Breast epithelium (tissue), 4 donors: ENCODE results near the gene RPS6KL1. TPM values are rescaled to one million over a fixed set of nuclear protein-coding genes. Genes with fewer than 3 reads are reported as not detected.

ENCODE experiments used
- DNase-seq, 2 donors: peaks; one replicate each; pipeline ENCODE4 v3.0.0-alpha.2; 2019; ENCODE audit warnings: low spot score in 2 of 2
- H3K27ac ChIP-seq, 2 donors: fragments of 200-600 bp; sonication (generic) in 1 of 2; one replicate each; pipeline ENCODE4 v1.5.1; 2016 to 2019; ENCODE audit warnings: mild to moderate bottlenecking in 1 of 2
- H3K27me3 ChIP-seq, 2 donors: fragments of 200-600 bp; sonication (generic) in 1 of 2; one replicate each; pipeline versions ENCODE4 v1.5.1 to v1.6.0; 2017 to 2019; ENCODE audit warnings: control low read depth in 1 of 2, mild to moderate bottlenecking in 1 of 2
- H3K36me3 ChIP-seq: fragments of 200-600 bp; one replicate; pipeline ENCODE4 v1.5.1; 2019
- H3K4me1 ChIP-seq, 2 donors: fragments of 200-600 bp; sonication (generic); one replicate each; pipeline ENCODE4 v1.5.1; 2016 to 2019; ENCODE audit warnings: control low read depth in 1 of 2
- H3K4me3 ChIP-seq, 3 donors: fragments of 200-600 bp; sonication (generic); 1 replicate in 2 of 3; 2 replicates in 1 of 3; pipeline ENCODE4 v1.5.1; 2016 to 2019; ENCODE audit warnings: mild to moderate bottlenecking in 3 of 3, moderate library complexity in 2 of 3
- H3K9me3 ChIP-seq, 2 donors: fragments of 200-600 bp; sonication (generic) in 1 of 2; one replicate each; pipeline ENCODE4 v1.5.1; 2016 to 2019; ENCODE audit warnings: control low read depth in 1 of 2
- CTCF ChIP-seq, 3 donors: fragments of 450-650 bp; IDR thresholded peaks; one replicate each; pipeline ENCODE4 v1.5.1; 2016 to 2017; ENCODE audit warnings: antibody characterized with exemption in 3 of 3, mild to moderate bottlenecking in 3 of 3, moderate library complexity in 3 of 3
- POLR2A ChIP-seq: fragments of 450-650 bp; IDR thresholded peaks from one replicate; pipeline ENCODE4 v1.6.1; 2016; ENCODE audit warnings: antibody characterized with exemption, mild to moderate bottlenecking, moderate library complexity
- POLR2AphosphoS5 ChIP-seq, 3 donors: sonication (generic); formaldehyde crosslinking; IDR thresholded peaks; one replicate each; pipeline ENCODE4 v1.6.1; 2017; ENCODE audit warnings: antibody characterized with exemption in 3 of 3
- intact Hi-C: fragments of 100-400 bp; cut with DNase I; formaldehyde crosslinking; loops from one replicate; pipeline ENCODE4 v1.15.1; 2023; ENCODE audit warnings: low total_unique reads
- total RNA-seq, 3 donors: library from RNA; depleted of rRNA; stranded (reverse); fragments of >200 nt; gene quantifications; one replicate each; pipeline ENCODE4 v1.1.0, GENCODE V29; 2016

RPS6KL1 gene
- total RNA-seq, 3 donors from 2014 or later, result 2.9 to 5.6 (median 3.3) TPM

- no peaks in the 10 kb centered on the region for H3K36me3 ChIP-seq
- peaks cover 6 to 19% of the 10 kb centered on the region in 2 donors for H3K4me1 ChIP-seq
- no peaks in the 10 kb centered on the region for H3K27me3 ChIP-seq
- H3K4me3 ChIP-seq, result peak overlapping the region in 1 of 3 donors; percentile 35
- TF ChIP-seq CTCF (IDR thresholded peaks at IDR 0.05), result no peak
- peak in 1 of 2 donors; percentile 64 for DNase-seq
- H3K9me3 ChIP-seq, result no peaks in the 10 kb centered on the region
- H3K27ac ChIP-seq, result peak overlapping the region; percentile 67 to 93
- intact Hi-C loops, result no loop called here
These were observed 18.6 kb upstream of the RPS6KL1 start for GRCh38 chr14:74941676-74942097.

- intact Hi-C loops, result no loop called here
- Histone ChIP-seq H3K9me3 (no peaks in the 10 kb centered on the region), H3K27ac (peak overlapping the region; percentile 67 to 93), H3K4me3 (no peak overlapping the region), H3K36me3 (no peaks in the 10 kb centered on the region), H3K4me1 (peaks cover 6 to 19% of the 10 kb centered on the region in 2 donors), H3K27me3 (no peaks in the 10 kb centered on the region)
- no peak for TF ChIP-seq POLR2AphosphoS5 (IDR thresholded peaks at IDR 0.05)
- TF ChIP-seq POLR2A, result no peak
- no peak for TF ChIP-seq CTCF (IDR thresholded peaks at IDR 0.05)
- DNase-seq, result no peak
These were observed 18.0 kb upstream of the RPS6KL1 start for GRCh38 chr14:74940956-74941565.

GRCh38 chr14:74938531-74939495, 15.8 kb upstream of the RPS6KL1 start:
- Histone ChIP-seq H3K4me3 (no peak overlapping the region), H3K9me3 (no peaks in the 10 kb centered on the region), H3K36me3 (no peaks in the 10 kb centered on the region), H3K27me3 (no peaks in the 10 kb centered on the region), H3K27ac (peak overlapping the region; percentile 67 to 93), H3K4me1 (peaks cover 6 to 19% of the 10 kb centered on the region in 2 donors)
- no peak for DNase-seq
- TF ChIP-seq CTCF (IDR thresholded peaks at IDR 0.05), result no peak
- no peak for TF ChIP-seq POLR2A
- intact Hi-C loops, result no loop called here

- intact Hi-C loops, result no loop called here
- Histone ChIP-seq H3K9me3 (no peaks in the 10 kb centered on the region), H3K27me3 (no peaks in the 10 kb centered on the region), H3K27ac (no peak overlapping the region), H3K4me3 (no peak overlapping the region), H3K36me3 (no peaks in the 10 kb centered on the region), H3K4me1 (peaks cover 6 to 18% of the 10 kb centered on the region in 2 donors)
- DNase-seq, result no peak
- TF ChIP-seq CTCF (IDR thresholded peaks at IDR 0.05), result no peak
- TF ChIP-seq POLR2A, result no peak
- no peak for TF ChIP-seq POLR2AphosphoS5 (IDR thresholded peaks at IDR 0.05)
These were observed 14.1 kb upstream of the RPS6KL1 start for GRCh38 chr14:74937171-74937570.

- intact Hi-C loops, result no loop called here
- no peak for TF ChIP-seq CTCF (IDR thresholded peaks at IDR 0.05)
- no peak for TF ChIP-seq POLR2A
- no peak for TF ChIP-seq POLR2AphosphoS5 (IDR thresholded peaks at IDR 0.05)
- no peak overlapping the region for H3K27ac ChIP-seq
- no peak for DNase-seq
- no peaks in the 10 kb centered on the region for H3K27me3 ChIP-seq
- no peaks in the 10 kb centered on the region for H3K9me3 ChIP-seq
- peaks cover 6 to 14% of the 10 kb centered on the region in 2 donors for H3K4me1 ChIP-seq
- H3K36me3 ChIP-seq, result no peaks in the 10 kb centered on the region
- no peak overlapping the region for H3K4me3 ChIP-seq
These were observed 13.7 kb upstream of the RPS6KL1 start for GRCh38 chr14:74936731-74937130.
